ENCODE results near the gene MMEL1.
A peak's percentile ranks its signal among the peaks of the same experiment; 100 is the strongest.

Gene MMEL1

GRCh38 chr1:2587071-2587859 is 45.6 kb downstream of the MMEL1 start:
- DNase-seq (ENCODE audit: low spot score), result no peak
- peak overlapping the region; percentile 34 to 98 for H3K27ac ChIP-seq
- no peak for TF ChIP-seq CTCF (IDR thresholded peaks at IDR 0.05)
- H3K4me3 ChIP-seq, result peak overlapping the region; percentile 95

DNA sequence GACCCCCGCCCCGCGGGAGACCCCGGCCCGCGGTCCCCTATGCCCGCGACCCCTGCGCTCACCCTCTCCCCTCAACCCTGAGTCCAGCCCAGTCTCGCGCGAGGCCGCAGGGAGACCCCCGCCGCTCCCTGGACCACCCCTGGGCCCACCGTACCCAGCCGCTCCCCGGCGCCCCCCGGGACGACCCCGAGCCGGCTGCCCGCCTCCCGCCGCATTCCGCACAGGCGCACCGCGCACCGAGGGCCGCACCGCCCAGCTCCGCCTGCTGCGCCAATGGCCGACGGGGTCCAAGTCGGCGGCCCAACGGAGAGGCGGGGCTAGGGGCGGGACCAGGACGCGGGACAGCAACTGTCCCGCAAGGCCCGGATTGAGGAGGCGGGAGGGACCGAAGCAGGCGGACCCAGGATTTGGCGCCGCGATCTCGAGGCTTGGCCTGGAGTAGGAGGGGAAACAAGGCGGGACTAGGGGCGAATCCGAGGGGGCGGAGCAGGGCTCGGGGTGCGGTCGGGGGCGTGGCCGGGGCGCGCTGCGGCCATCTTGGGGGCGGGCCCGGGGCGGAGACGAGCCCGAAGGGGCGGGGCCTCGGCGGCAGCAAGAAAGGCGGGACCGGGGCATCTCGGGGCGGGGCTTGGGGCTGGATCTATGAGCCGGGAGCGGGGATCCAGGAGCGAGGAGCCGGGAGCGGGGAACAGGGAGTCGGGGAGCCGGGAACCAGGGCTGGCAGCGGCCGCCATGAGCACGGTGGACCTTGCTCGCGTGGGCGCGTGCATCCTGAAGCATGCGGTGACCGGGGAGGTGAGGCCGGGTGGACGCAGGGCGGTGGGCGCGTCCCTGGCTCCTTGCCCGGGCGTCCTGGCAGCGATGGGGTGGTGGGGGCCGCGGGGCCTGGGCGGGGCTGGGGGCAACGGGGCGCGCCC is 46.4 kb downstream of the MMEL1 start, which contains the start of gene PRXL2B:
TSS of gene PRXL2B (plus strand) at position 624 of the 917 bp plus-strand sequence. CDS start at position 733, 109 bp downstream.
- no peak for TF ChIP-seq CTCF (IDR thresholded peaks at IDR 0.05)
- DNase-seq (ENCODE audit: low spot score), result peak; percentile 100
- peak within 1 kb of the TSS; percentile 96 to 98 for H3K27ac ChIP-seq

DNA sequence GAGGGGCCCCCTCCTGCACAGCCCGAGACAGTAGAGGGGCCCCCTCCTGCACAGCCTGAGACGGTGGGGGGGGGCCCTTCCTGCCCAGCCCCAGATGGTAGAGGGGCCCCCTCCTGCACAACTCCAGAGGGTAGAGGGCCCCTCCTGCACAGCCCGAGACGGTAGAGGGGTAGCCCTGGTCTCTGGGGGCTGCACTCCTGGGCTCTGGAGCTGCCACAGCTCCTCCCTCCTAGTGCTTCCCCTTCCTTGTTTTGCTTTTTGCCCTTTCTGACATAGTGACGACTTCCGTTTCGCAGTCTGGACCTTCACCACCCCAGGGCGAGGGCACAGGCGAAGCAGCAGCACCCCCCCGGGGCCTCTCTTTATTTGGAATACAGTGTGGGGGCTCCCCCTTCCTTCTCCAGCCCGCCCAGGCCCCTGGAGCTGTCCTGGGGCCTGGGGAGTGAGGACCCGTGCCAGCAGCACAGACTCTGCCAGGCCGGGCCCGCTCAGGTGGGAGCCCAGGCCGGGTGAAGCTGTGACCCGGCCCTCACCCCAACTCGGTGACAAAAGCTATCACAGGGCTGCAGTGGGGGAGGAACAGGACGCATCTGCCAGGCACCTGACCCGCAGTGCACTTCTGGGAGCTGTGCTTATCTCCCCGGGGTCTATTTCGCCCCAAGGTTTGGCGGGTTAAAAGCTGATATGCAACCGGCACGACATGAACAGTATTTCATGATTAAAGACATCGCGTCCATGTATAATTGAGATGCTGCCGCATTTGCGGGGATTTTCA is 47.3 kb downstream of the MMEL1 start:
- no peak for DNase-seq (ENCODE audit: low spot score)
- TF ChIP-seq CTCF (IDR thresholded peaks at IDR 0.05), result no peak
- H3K27ac ChIP-seq, result peak overlapping the region; percentile 96 to 98

More for the DNA sequence above, 46.4 kb downstream of the MMEL1 start, which contains the start of gene PRXL2B:
- H3K4me3 ChIP-seq, result peak within 1 kb of the TSS; percentile 95

GRCh38 chr1:2584686-2585317 is 48.0 kb downstream of the MMEL1 start:
- peak overlapping the region; percentile 96 to 98 for H3K27ac ChIP-seq
- no peak for DNase-seq (ENCODE audit: low spot score)
- no peak for TF ChIP-seq CTCF (IDR thresholded peaks at IDR 0.05)
- peak overlapping the region; percentile 95 for H3K4me3 ChIP-seq

More for the DNA sequence above, 47.3 kb downstream of the MMEL1 start:
- peak overlapping the region; percentile 95 for H3K4me3 ChIP-seq

DNA sequence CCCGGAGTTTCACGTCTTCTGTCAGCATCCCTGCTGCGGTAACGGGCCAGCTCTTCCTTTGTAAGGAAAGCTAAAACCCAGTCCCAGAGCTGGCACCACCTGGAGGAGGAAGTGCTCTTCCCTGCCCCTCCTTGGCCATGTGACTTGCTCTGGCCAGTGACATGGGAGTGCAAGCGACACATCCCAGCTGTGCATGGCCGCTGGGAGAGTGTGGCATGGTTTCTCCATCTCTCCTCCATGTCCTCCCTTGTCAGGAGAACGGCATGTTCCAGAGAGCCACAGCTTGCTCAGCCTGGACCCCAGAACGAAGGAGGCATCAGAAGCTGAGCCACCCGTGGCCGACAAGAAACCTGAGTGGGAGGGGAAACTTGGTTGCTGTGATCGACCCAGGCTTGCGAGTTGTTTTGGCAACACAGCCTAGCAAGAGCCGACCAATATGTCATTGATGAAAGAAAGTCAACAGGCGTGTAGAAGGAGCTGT is 48.9 kb downstream of the MMEL1 start:
- no peak overlapping the region for H3K4me3 ChIP-seq
- TF ChIP-seq CTCF (IDR thresholded peaks at IDR 0.05), result no peak
- no peak overlapping the region for H3K27ac ChIP-seq
- no peak for DNase-seq (ENCODE audit: low spot score)

GRCh38 chr1:2583331-2583791 is 49.5 kb downstream of the MMEL1 start:
- Histone ChIP-seq H3K4me3 (no peak overlapping the region), H3K27ac (no peak overlapping the region)
- no peak for DNase-seq (ENCODE audit: low spot score)
- TF ChIP-seq CTCF (IDR thresholded peaks at IDR 0.05), result no peak

Data from coronary artery (tissue), 2 donors.